ENCODE measurements around the gene RUNX2.

- peak; percentile 32 for TF ChIP-seq POLR2A (IDR thresholded peaks at IDR 0.05; ENCODE audit: extremely low read depth, insufficient read length)
- TF ChIP-seq CTCF (IDR thresholded peaks at IDR 0.05; ENCODE audit: low read depth, low read length): no peak
Observed at GRCh38 chr6:45423824-45424450, 95.8 kb downstream of the RUNX2 start.

All from NB4 (cell line).